HepG2 (cell line): Measurements from ENCODE around the gene COL5A1. TPM values are rescaled to one million over a fixed set of nuclear protein-coding genes. Genes with fewer than 3 reads are reported as not detected.

ENCODE experiments used
- ATAC-seq: fragments of 200-7000 bp; cut with Tn5 transposase; 3 replicates; pipeline ENCODE4 v1.9.1; 2020; ENCODE audit warnings: mild to moderate bottlenecking, moderate library complexity
- BruUV-seq: library from RNA; stranded (reverse); fragments of 400-500 nt; replicated peaks from 2 replicates; lab custom pipeline; 2021; lab: Mats Ljungman, UMichigan
- CTCF ChIA-PET: fragments of 300-600 bp; formaldehyde crosslinking; extraction: SDS; loops from one replicate; lab custom pipeline; 2021; ENCODE audit warnings: low total read pairs, inconsistent platforms, low intra/inter-chr PET ratio; lab: Yijun Ruan, JAX
- POLR2A ChIA-PET: fragments of 350-600 bp; sonication (Branson Sonifier 250); formaldehyde crosslinking; loops from one replicate; lab custom pipeline; 2020; ENCODE audit warnings: antibody characterized with exemption, inconsistent platforms; lab: Yijun Ruan, JAX
- DNase-seq: peaks from one replicate; pipeline ENCODE4 v3.0.0-alpha.2; 2015; ENCODE audit warnings: low spot score
- FAIRE-seq: peaks from 3 replicates; lab custom pipeline; 2011; peaks lifted over from hg19 to GRCh38; lab: Jason Lieb, UNC
- H2AFZ ChIP-seq: one replicate; pipeline ENCODE4 v1.6.1; 2011; ENCODE audit warnings: low read length, inconsistent platforms
- H3K27ac ChIP-seq: fragments of 300-600 bp; 3 replicates; pipeline ENCODE4 v1.8.0; 2011; ENCODE audit warnings: mixed run types, mild to moderate bottlenecking, mixed read lengths, low read length, inconsistent platforms; ENCODE audit not compliant: insufficient read depth; ENCODE audit errors: extremely low read length
- H3K27me3 ChIP-seq, 2 experiments: fragments of 200-600 bp in 1 of 2; 2 replicates in 1 of 2; 3 replicates in 1 of 2; pipeline versions ENCODE4 v1.6.0 to v1.8.0; 2011; ENCODE audit warnings: low read length in 2 of 2, mild to moderate bottlenecking in 2 of 2, moderate library complexity in 2 of 2, inconsistent platforms in 1 of 2; ENCODE audit not compliant: insufficient read depth in 2 of 2, control insufficient read depth in 1 of 2
- H3K36me3 ChIP-seq, 2 experiments: fragments of 200-600 bp in 1 of 2; replicated peaks in 1 of 2; 2 replicates in 1 of 2; 3 replicates in 1 of 2; pipeline versions ENCODE4 v1.5.1 to v1.8.0; 2011; ENCODE audit warnings: low read length in 2 of 2, inconsistent platforms in 1 of 2; ENCODE audit not compliant: insufficient read depth in 2 of 2, control insufficient read depth in 1 of 2
- H3K4me1 ChIP-seq: 2 replicates; pipeline ENCODE4 v1.5.1; 2012; ENCODE audit warnings: low read length, inconsistent platforms; ENCODE audit not compliant: insufficient read depth
- H3K4me2 ChIP-seq: 2 replicates; pipeline ENCODE4 v1.6.0; 2011; ENCODE audit warnings: low read depth, low read length, inconsistent platforms
- H3K4me3 ChIP-seq, 3 experiments: fragments of 200-600 bp in 1 of 3; sonication (generic), shearing (Covaris generic) in 1 of 3; replicated peaks in 1 of 3; 2 replicates each; pipeline ENCODE4 v1.5.1; 2011 to 2016; ENCODE audit warnings: low read length in 3 of 3, inconsistent platforms in 2 of 3, low read depth in 2 of 3, mild to moderate bottlenecking in 2 of 3, control low read depth in 1 of 3, mixed read lengths in 1 of 3; ENCODE audit not compliant: insufficient read depth in 1 of 3
- H3K79me2 ChIP-seq: one replicate; pipeline ENCODE4 v1.6.1; 2011; ENCODE audit warnings: low read length, inconsistent platforms; ENCODE audit not compliant: insufficient read depth
- H3K9ac ChIP-seq: 2 replicates; pipeline ENCODE4 v1.6.0; 2011; ENCODE audit warnings: mild to moderate bottlenecking, low read depth, low read length, inconsistent platforms; ENCODE audit not compliant: insufficient read depth
- H3K9me3 ChIP-seq: 2 replicates; pipeline ENCODE4 v1.5.1; 2012; ENCODE audit warnings: mild to moderate bottlenecking, low read length
- H4K20me1 ChIP-seq: 2 replicates; pipeline ENCODE4 v1.6.0; 2011; ENCODE audit warnings: inconsistent platforms, mild to moderate bottlenecking, low read length, moderate library complexity; ENCODE audit not compliant: insufficient read depth
- ATF3 ChIP-seq: sonication (generic); formaldehyde crosslinking; IDR thresholded peaks from 2 replicates; pipeline ENCODE4 v1.4.0; 2020; ENCODE audit warnings: missing genetic modification reagents
- EZH2 ChIP-seq: conservative IDR thresholded peaks from 2 replicates; pipeline ENCODE4 v1.6.1; 2012; ENCODE audit warnings: mild to moderate bottlenecking, low read depth, low read length, moderate library complexity
- KDM3A ChIP-seq: IDR thresholded peaks from 2 replicates; pipeline ENCODE4 v1.6.1; 2018; ENCODE audit warnings: low read depth, missing compliant biosample characterization
- ZFY ChIP-seq: sonication (generic); formaldehyde crosslinking; IDR thresholded peaks from 2 replicates; pipeline ENCODE4 v1.4.0; 2020; ENCODE audit warnings: missing genetic modification reagents
- WGBS: methylation state at CpG from one replicate; pipeline ENCODE4 v1.1.6; 2017; ENCODE audit warnings: low lambda C conversion rate; 5-methylcytosine and 5-hydroxymethylcytosine counted together
- in situ Hi-C: cut with HindIII; loops from 2 replicates; pipeline ENCODE4 v1.10.0; 2017; ENCODE audit warnings: low pct_unique_long_range_greater_than_20kb; ENCODE audit not compliant: extremely low pct_ligation_motif_present
- intact Hi-C: fragments of 100-400 bp; cut with micrococcal nuclease; formaldehyde crosslinking; loops from one replicate; pipeline ENCODE4 v1.10.0; 2022; ENCODE audit not compliant: unreplicated experiment
- polyA plus RNA-seq, 8 experiments: library from polyadenylated mRNA; depleted of rRNA in 3 of 8; stranded (reverse) in 7 of 8; unstranded in 1 of 8; fragments of >200 nt; fragmentation: Illumina TruSeq in 4 of 8; extraction: Trizol in 4 of 8; gene quantifications; 2 replicates each; pipeline versions ENCODE4 v1.2.1 to v1.2.3, GENCODE V29; 2011 to 2016; ENCODE audit warnings: low read depth in 4 of 8, missing spikeins in 1 of 8, mixed read lengths in 1 of 8; ENCODE audit not compliant: insufficient read depth in 1 of 8
- total RNA-seq, 5 experiments: library from RNA; depleted of rRNA; stranded (reverse); fragments of >200 nt; fragmentation: Illumina TruSeq; extraction: Trizol; gene quantifications; 2 replicates each; pipeline ENCODE4 v1.2.3, GENCODE V29; 2016; ENCODE audit warnings: low read depth in 1 of 5
- TF ChIP-seq, protein P1 (sequence below): sonication (generic); formaldehyde crosslinking; IDR thresholded peaks from 2 replicates; pipeline ENCODE4 v1.9.0; 2021; ENCODE audit warnings: missing genetic modification reagents, borderline replicate concordance

The COL5A1 gene
- total and polyA plus RNA-seq, 2 of the 13 experiments (the other 11 are each of a cell fraction or from before 2014, with no cell fraction given): not detected

GRCh38 chr9:134719331-134719730 is 77.7 kb downstream of the COL5A1 start:
- H4K20me1 ChIP-seq: 0 out of 2 replicates have a peak, but pooled peaks cover 3% of the 10 kb centered on the region
- no peaks in the 10 kb centered on the region for H3K9me3 ChIP-seq
- H3K4me1 ChIP-seq: no peaks in the 10 kb centered on the region
- no peak for FAIRE-seq
- H3K79me2 ChIP-seq: no peaks in the 10 kb centered on the region
- H3K27ac ChIP-seq: no peak overlapping the region
- H3K9ac ChIP-seq: no peak overlapping the region
- DNase-seq: no peak
- ChIA-PET CTCF (no interaction called here), POLR2A (no interaction called here)
- no peak overlapping the region for H3K4me2 ChIP-seq
- H3K4me3 ChIP-seq: no peak overlapping the region
- H3K27me3 ChIP-seq: peaks cover 14 to 50% of the 10 kb centered on the region in 2 experiments
- 29% methylated on average over 3 of the region's 11 CpGs for WGBS
- no peak overlapping the region for H2AFZ ChIP-seq
- BruUV-seq: no TSS peak
- in situ Hi-C loops: no loop called here
- no peak for ATAC-seq
- H3K36me3 ChIP-seq: no peaks in the 10 kb centered on the region
- TF ChIP-seq, protein P1, sequence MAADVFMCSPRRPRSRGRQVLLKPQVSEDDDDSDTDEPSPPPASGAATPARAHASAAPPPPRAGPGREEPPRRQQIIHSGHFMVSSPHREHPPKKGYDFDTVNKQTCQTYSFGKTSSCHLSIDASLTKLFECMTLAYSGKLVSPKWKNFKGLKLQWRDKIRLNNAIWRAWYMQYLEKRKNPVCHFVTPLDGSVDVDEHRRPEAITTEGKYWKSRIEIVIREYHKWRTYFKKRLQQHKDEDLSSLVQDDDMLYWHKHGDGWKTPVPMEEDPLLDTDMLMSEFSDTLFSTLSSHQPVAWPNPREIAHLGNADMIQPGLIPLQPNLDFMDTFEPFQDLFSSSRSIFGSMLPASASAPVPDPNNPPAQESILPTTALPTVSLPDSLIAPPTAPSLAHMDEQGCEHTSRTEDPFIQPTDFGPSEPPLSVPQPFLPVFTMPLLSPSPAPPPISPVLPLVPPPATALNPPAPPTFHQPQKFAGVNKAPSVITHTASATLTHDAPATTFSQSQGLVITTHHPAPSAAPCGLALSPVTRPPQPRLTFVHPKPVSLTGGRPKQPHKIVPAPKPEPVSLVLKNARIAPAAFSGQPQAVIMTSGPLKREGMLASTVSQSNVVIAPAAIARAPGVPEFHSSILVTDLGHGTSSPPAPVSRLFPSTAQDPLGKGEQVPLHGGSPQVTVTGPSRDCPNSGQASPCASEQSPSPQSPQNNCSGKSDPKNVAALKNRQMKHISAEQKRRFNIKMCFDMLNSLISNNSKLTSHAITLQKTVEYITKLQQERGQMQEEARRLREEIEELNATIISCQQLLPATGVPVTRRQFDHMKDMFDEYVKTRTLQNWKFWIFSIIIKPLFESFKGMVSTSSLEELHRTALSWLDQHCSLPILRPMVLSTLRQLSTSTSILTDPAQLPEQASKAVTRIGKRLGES: no peak
- TF ChIP-seq, all 625 proteins: peak for 0
- intact Hi-C loops: no loop called here

DNA sequence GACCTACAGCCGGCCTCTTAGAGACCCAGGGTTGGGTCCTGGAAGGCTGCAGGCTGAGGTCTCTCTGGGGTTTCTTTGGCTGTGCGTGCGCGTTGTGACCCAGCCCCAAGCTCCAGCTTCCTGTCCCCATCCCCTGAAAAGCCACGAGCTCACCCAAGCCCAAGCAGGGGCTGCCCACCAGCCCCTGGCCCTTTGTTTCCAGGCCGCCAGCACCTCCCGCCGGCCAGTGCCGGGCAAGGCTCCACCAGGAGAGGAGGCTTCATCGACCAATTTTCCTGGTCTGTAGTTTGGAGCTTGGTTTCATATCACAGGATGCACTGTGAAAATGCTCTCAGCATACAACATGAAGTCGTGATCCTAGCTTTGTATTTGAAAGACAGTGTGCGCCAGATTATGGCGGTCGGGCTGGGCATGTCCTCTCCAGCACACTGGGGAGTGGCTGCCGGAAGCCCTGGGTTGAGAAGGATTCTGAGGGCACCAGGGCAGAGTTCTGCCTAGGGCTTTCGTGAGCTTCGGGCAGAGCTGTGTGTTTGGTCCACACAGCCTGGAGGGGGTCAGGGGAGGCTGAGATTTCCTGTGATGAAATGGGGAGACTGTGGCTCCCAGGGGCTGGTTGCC is 78.6 kb downstream of the COL5A1 start:
- Histone ChIP-seq H3K9ac (no peak overlapping the region), H3K4me3 (no peak overlapping the region), H4K20me1 (0 out of 2 replicates have a peak, but pooled peaks cover 3% of the 10 kb centered on the region), H3K4me2 (no peak overlapping the region), H3K27ac (no peak overlapping the region), H3K27me3 (peaks cover 15 to 53% of the 10 kb centered on the region in 2 experiments), H2AFZ (no peak overlapping the region), H3K9me3 (no peaks in the 10 kb centered on the region), H3K79me2 (no peaks in the 10 kb centered on the region), H3K36me3 (no peaks in the 10 kb centered on the region), H3K4me1 (no peaks in the 10 kb centered on the region)
- WGBS: 30% methylated on average over 9 of the region's 17 CpGs
- TF ChIP-seq ZFY (CRISPR knock-in tag): no peak
- TF ChIP-seq ATF3 (CRISPR knock-in tag): no peak
- 0 out of 2 replicates have a peak, but pooled peaks have one; percentile 56 for TF ChIP-seq EZH2
- no peak for TF ChIP-seq KDM3A
- POLR2A ChIA-PET: no interaction called here
- ATAC-seq: no peak
- BruUV-seq: no TSS peak
- FAIRE-seq: no peak
- no peak for DNase-seq
- intact Hi-C loops: no loop called here
- CTCF ChIA-PET: no interaction called here
- in situ Hi-C loops: no loop called here
